GM19351 (cell line): ENCODE results near the gene AFF3.
"Not testable (repeated sequence)": the region's sequence is repeated elsewhere in the genome, so short reads cannot be mapped to it uniquely, and the experiment has no call there.

ENCODE experiments used
- ATAC-seq: cut with Tn5 transposase; IDR thresholded peaks from one replicate; pipeline ENCODE4 v1.9.1; 2021; ENCODE audit warnings: mild to moderate bottlenecking, moderate library complexity; ENCODE audit not compliant: unreplicated experiment

AFF3 gene

GRCh38 chr2:99692785-99693184, 449.6 kb downstream of the AFF3 start:
- ATAC-seq = no peak

DNA sequence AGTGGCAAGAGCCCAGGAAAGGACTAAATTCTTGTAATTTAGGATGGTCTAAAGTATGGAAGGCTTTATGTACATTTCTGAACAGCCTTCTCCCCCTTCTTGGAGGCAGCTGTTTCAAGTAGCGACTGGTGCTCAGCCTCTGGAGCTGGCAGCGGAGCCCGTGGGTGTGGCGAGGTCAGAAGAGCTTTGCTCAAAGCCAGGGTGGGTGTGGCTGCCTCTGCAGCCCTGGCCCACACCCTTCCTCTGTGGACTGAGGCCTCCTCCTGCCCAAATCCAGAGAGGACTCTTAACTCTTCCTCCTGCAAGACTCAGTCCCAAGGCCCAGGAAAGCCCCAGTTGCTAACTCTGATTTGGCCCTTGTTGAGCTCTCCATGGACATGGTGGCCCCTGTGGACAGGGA, 450.5 kb downstream of the AFF3 start:
- no peak for ATAC-seq

- no peak for ATAC-seq
These were observed 453.1 kb downstream of the AFF3 start for GRCh38 chr2:99689145-99689742.

DNA sequence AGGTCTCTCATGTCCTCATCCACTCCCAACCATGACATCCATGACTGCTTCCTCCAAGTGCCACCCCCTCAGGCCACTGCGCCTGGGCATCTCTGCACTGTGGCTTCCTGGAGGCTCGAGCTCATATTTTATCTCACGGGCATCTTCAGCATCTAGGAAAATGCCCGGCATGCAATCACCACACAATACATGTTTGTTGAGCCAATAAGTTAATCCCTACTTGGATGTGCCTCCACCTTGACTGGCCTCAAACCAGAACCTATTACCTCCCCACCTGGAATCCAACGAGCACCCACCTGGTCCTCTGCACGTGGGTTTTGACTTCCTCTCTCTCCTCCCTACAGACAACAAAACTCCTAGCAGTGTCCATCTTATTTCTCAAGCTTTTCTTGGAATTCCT, 453.7 kb downstream of the AFF3 start:
- no peak for ATAC-seq

DNA sequence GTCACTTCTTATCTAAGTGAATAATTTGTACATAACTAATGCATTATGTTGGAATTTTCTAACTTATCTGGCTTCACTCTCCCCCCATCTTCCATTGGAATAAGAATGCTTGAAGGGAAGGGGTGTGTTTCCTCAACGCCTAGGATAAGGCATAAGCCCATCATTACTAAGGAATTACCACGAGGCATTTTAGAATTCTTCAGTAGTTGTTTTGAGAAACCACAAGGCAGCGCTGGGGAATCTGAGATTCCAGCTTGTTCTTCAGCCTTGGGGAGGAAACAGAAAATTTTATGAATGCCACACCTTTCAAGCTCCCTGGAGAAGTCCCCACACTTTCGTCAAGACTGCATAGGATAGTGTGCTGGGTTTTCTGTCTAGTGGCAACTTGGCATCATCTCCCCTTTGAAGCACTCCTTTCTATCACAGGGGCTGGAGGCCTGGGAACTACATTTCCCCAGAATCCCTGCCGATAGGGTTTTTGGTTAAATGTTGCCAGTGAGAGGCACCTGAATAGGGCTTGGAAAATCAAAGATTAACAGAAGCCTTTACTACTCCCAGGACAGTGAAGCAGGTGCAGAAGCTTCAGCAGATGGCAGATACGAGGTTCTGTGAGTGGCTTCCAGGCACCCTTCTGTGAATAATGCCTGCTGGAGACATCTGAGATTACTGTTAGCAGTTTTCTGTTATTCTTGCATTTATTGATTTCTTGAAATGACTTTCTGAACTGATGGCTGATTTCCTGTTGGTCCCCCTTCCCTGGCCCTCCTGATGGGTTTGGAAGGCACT, 459.9 kb downstream of the AFF3 start:
- ATAC-seq = no peak

DNA sequence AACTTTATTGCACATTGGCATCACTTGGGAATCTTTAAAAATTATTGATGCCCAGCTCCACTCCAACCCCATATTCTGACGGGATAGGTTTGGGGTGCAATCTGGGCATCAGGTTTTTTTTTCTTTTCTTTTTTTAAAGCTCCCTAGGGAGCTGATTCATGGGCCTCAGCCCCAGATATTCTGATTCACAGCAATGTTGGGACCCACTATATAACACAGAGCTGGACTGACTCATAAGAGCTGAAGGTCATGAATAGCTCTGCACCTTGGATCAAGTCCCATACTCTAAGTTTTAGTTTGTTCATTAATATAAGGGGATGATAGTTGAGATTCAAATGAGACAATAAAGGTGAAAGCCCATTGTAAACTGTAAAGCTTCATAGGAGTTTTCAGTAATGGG, 461.4 kb downstream of the AFF3 start:
- no peak for ATAC-seq

GRCh38 chr2:99679518-99679917, 462.9 kb downstream of the AFF3 start:
- no peak for ATAC-seq

GRCh38 chr2:99678625-99679024, 463.8 kb downstream of the AFF3 start:
- no peak for ATAC-seq

DNA sequence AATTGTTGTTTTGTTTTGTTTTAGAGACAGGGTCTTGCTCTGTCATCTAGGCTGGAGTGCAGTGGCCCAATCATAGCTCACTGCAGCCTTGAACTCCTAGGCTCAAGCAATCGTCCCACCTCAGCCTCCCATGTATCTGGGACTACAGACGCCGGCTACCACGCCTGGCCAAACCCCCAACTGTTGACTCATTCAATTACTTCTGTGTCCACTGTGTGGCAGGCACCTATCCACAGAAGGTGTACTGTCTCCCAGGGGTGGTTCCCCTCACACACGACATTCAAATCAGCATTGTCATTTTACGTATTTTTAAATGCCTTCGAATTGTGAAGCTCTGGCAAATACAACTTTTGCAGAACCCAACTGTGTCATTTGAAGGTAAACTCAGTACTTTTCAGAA, 464.6 kb downstream of the AFF3 start:
- ATAC-seq = no peak

DNA sequence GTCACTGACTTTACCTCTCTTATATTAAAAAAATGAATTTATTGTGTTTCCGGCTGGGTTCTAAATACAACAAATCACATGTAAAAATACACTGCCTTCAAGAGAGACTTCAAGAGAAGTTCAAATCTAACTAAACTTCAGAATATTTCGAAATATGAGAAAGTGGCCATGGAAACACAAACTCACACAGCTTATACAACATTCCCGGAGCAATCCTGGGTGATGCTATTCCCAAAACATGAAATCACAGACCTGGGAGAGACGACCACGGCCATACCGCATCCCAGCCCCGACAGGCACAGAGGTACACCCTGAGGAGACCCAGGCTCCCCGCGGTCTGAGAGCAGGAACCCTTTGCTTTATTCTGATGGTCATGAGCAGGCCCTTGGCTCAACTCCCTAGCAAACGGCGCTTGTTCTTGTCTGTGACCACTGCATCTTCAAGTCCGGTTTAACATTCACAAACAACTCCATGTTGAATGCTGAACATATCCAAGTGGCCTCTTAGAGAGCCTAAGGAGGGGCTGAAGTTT, 467.2 kb downstream of the AFF3 start:
- no peak for ATAC-seq

DNA sequence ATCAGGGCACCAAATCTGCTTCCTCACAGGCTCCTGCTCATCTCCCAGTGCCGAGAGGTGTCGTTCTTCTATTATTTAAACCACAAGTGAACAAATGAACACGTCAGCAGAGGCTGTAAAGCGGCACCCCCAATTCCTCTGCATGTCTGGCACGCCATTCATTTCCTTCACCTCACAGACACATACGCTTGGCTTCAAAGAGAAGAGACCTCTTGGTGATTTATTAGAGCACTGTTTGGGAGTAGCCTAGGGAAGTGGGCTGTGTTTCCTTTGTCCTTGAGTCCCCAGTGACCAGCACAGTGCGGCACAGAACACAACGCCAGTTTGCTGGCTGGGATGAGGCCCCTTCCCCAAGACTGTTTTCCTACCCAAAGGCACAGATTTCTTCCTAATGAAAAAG, 468.3 kb downstream of the AFF3 start:
- ATAC-seq = no peak

DNA sequence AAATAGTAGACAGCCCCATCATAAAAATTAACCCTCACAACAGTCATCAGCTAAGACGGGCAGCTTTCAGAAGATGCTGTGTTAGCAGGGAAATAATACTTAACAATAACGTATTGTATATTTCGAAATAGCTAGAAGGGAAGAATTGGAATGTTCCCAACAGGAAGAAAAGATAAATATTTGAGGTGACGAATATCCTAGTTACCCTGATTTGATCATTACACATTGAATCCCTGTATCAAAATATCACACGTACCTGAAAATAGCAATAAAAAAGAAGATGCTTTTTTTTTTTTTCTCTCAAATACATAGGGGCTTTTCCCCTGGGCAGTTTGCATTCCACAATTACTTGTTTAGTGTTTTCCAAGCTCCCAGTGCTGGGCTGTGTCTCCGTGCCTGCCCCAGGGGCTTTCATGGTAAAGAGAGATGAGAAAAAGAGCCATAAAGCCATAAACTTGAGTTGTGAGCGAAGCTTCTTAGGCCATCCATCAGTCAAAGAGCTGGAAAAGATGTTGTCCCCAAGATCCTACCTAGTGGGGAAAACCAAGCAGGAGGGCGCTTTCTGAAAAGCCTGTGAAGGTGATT, 469.5 kb downstream of the AFF3 start:
- ATAC-seq = no peak

DNA sequence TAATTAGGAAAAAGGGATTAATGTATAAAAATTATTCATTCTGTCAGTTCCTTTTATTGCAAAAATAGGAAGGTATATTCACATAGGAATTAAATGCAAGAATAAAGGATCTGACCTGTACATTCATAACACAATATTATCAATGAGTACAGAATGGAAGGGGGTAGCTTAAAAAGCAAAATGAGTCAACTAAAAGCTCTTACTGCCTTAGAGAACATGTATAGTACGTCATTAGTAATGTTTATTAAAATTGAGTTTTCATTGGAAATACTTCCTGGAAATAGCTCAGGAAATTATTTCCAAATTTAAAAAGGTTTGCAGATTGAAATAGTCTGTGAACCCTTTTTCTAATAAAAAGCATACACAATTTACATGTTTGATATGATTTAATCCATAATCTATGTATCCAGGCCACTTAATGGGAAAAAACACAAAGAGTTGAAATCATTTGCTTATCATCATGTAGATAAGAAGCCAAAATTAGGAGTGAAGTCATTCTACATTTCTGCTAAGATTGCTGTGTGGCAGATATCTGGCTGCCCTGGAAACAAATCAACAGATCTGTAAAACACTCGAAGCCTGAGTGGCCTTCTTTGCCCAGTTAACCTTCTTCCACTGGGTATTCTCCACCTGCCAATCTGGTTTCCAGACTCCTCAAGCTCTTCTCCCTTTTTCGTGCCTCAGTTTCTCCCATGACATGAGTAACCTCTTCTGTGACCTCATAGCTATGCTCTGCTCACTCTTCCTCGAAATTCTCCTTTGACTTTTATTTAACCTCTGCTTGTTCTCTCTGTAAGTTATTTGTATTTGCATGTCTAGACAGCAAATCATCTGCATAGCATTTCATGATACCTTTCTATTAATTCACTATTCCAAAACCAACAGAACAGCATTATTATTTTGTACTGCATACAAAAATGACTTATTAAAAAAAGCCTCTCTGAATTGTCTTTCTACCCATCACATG, 471.3 kb downstream of the AFF3 start:
- ATAC-seq = no peak

- ATAC-seq = no peak
These were observed 476.1 kb downstream of the AFF3 start for GRCh38 chr2:99666256-99666655.

DNA sequence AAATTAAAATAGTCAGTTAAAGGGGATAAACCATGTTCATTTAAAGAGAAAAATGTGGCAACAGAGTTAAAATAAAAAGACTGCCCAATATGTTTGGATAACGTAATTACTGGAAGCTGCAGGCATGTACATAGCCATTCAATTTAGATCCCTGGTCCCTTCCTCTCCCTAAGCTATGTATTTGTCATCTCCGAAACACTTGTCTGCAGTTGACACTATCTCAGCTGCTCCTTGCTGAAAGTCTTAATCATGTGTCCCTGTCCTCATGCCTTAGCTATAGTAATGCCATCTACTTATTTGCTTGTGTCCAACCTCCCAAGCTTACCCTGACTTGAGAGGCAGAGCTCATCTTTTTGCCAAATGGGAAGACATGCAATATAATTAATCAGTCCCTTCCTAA, 478.7 kb downstream of the AFF3 start:
- ATAC-seq = no peak

DNA sequence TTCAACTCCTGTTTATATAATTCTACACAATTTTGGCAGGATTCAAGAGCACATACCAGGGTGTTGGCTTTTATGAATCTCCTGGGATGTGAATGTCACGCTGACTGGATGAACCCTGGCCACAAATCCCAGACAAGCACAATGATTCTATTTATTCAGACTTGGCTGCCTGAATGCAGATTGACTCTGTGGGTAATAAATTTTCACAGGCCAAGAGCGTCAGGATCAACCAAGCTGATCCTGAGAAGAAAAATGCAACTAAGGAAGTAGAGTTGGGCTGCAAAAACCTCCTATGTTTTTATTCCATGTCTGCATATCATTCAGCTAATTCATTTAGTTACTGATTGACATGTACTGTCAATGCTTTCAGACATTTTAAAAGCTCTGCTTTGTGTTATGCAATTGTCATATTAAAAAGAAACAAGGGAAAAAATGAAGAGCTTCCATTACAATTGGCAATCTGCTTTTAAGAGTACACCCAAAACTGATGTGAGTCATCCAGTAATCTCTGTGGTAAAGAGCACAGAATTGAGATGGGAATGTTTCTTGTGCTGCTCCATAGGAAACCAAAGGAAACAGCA, 479.5 kb downstream of the AFF3 start:
- ATAC-seq = no peak

- ATAC-seq = not testable (repeated sequence)
These were observed 480.6 kb downstream of the AFF3 start for GRCh38 chr2:99661761-99662160.

GRCh38 chr2:99660616-99661406, 481.6 kb downstream of the AFF3 start:
- no peak for ATAC-seq

DNA sequence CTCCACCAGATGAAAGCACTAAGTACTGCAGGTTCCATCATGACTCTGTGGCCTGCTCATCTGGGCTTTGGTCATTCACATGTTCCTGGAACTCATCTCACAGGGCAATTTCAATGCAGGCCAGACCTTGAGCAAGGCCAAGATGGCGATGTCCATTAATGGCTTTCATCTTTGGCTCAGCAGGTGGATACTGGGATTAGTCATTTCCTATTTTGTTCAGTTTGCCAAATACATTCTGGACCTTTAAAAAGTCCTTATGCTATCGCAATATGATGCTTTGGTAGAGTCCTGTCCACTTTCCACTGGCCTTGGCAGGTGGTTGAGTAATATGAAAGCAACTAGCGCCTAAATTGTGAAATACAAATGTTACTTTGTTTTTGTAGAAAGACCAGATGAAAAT, 482.5 kb downstream of the AFF3 start:
- ATAC-seq = no peak
